Thoracic aorta (tissue), 2 donors: Measurements from ENCODE around the gene HERC2. TPM values are rescaled to one million over a fixed set of nuclear protein-coding genes. Genes with fewer than 3 reads are reported as not detected.

ENCODE experiments used
- ATAC-seq: fragments of 150-250 bp; one replicate; pipeline ENCODE4 v1.8.0; 2017; ENCODE audit warnings: low read depth; ENCODE audit not compliant: insufficient number of reproducible peaks, low FRiP score
- DNase-seq: peaks from one replicate; pipeline ENCODE4 v3.0.0-alpha.2; 2020; ENCODE audit warnings: low spot score
- H3K27ac ChIP-seq, 2 donors: fragments of 200-600 bp; sonication (generic); 1 replicate in 1 of 2; 2 replicates in 1 of 2; pipeline ENCODE4 v1.5.1; 2016; ENCODE audit warnings: mild to moderate bottlenecking in 2 of 2, moderate library complexity in 2 of 2
- H3K27me3 ChIP-seq: fragments of 200-600 bp; sonication (generic); replicated peaks from 2 replicates; pipeline ENCODE4 v1.6.0; 2016; ENCODE audit warnings: mild to moderate bottlenecking; ENCODE audit not compliant: insufficient read depth
- H3K36me3 ChIP-seq: fragments of 200-600 bp; sonication (generic); one replicate; pipeline ENCODE4 v1.5.1; 2016
- H3K4me1 ChIP-seq, 2 donors: fragments of 200-600 bp; sonication (generic); 1 replicate in 1 of 2; 2 replicates in 1 of 2; pipeline versions ENCODE4 v1.5.1 to v1.6.0; 2016; ENCODE audit warnings: low read depth in 2 of 2, mild to moderate bottlenecking in 1 of 2; ENCODE audit not compliant: control insufficient read depth in 1 of 2
- H3K4me3 ChIP-seq: fragments of 200-600 bp; sonication (generic); 2 replicates; pipeline ENCODE4 v1.5.1; 2016; ENCODE audit warnings: mild to moderate bottlenecking
- H3K9me3 ChIP-seq: fragments of 200-600 bp; sonication (generic); 2 replicates; pipeline ENCODE4 v1.5.1; 2016
- total RNA-seq, 2 donors: library from RNA; depleted of rRNA; stranded (reverse); fragments of >200 nt; gene quantifications; one replicate each; pipeline versions ENCODE4 v1.1.0 to v1.2.3, GENCODE V29; 2016
- TF ChIP-seq, protein P1 (sequence below): fragments of 200-600 bp; sonication (generic); IDR thresholded peaks from one replicate; pipeline ENCODE4 v1.5.1; 2019; ENCODE audit warnings: antibody characterized with exemption

The HERC2 gene
- total RNA-seq, 2 donors from 2014 or later = 50.9 to 62.0 TPM

DNA sequence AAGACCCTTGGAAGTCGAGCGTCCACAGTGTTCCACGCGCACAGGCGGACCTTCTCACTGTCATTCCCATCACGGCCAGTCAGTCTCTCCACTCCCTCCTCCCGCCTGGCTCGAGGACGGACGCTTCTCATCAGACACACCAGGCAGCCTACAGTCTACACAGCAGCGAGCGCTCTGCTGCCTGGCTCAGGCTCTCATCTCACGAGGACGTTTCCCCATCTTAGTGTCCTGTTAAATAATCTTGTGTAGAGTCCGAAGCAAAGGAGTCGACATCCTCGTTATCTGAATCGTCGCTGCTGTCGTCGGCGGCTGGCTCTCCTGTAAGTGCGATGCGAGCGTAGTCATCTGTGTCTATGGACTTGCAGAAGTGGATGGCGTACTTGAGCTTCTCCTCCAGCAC, 210.4 kb downstream of the HERC2 start:
- no peaks in the 10 kb centered on the region for H3K27me3 ChIP-seq
- ATAC-seq (no peak), DNase-seq (no peak)
- TF ChIP-seq, protein P1, sequence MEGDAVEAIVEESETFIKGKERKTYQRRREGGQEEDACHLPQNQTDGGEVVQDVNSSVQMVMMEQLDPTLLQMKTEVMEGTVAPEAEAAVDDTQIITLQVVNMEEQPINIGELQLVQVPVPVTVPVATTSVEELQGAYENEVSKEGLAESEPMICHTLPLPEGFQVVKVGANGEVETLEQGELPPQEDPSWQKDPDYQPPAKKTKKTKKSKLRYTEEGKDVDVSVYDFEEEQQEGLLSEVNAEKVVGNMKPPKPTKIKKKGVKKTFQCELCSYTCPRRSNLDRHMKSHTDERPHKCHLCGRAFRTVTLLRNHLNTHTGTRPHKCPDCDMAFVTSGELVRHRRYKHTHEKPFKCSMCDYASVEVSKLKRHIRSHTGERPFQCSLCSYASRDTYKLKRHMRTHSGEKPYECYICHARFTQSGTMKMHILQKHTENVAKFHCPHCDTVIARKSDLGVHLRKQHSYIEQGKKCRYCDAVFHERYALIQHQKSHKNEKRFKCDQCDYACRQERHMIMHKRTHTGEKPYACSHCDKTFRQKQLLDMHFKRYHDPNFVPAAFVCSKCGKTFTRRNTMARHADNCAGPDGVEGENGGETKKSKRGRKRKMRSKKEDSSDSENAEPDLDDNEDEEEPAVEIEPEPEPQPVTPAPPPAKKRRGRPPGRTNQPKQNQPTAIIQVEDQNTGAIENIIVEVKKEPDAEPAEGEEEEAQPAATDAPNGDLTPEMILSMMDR = no peak
- H3K9me3 ChIP-seq = no peaks in the 10 kb centered on the region
- peaks cover 6 to 38% of the 10 kb centered on the region in 2 donors for H3K4me1 ChIP-seq
- H3K36me3 ChIP-seq = peaks cover 41% of the 10 kb centered on the region
- no peak overlapping the region for H3K4me3 ChIP-seq
- H3K27ac ChIP-seq = peak overlapping the region in 1 of 2 donors; percentile 82

DNA sequence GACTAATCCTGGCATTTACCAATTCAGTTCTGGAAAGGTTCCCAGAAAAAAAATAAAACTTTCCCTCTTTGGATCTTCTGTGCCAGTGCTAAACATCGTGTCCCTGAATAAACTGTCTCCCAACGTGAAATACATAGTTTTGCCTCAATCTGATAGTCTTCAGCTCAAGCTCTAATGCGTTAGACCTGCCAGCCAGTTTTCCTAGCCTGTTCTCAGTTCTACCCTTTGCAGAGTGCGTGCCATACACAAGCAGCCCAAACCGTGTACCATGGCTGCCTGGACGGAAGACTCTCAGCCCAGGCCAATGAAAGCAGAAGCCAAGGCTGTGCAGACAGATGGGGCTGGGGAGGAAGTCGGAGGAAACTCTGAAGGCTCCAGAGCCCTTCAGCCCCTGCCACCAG, 211.5 kb downstream of the HERC2 start:
- Histone ChIP-seq H3K4me1 (peaks cover 9 to 43% of the 10 kb centered on the region in 2 donors), H3K4me3 (peak overlapping the region; percentile 16), H3K27me3 (no peaks in the 10 kb centered on the region), H3K9me3 (no peaks in the 10 kb centered on the region), H3K27ac (peak overlapping the region; percentile 78 to 82), H3K36me3 (peaks cover 31% of the 10 kb centered on the region)
- DNase-seq (no peak), ATAC-seq (peak; percentile 53)
- TF ChIP-seq, protein P1 = no peak

DNA sequence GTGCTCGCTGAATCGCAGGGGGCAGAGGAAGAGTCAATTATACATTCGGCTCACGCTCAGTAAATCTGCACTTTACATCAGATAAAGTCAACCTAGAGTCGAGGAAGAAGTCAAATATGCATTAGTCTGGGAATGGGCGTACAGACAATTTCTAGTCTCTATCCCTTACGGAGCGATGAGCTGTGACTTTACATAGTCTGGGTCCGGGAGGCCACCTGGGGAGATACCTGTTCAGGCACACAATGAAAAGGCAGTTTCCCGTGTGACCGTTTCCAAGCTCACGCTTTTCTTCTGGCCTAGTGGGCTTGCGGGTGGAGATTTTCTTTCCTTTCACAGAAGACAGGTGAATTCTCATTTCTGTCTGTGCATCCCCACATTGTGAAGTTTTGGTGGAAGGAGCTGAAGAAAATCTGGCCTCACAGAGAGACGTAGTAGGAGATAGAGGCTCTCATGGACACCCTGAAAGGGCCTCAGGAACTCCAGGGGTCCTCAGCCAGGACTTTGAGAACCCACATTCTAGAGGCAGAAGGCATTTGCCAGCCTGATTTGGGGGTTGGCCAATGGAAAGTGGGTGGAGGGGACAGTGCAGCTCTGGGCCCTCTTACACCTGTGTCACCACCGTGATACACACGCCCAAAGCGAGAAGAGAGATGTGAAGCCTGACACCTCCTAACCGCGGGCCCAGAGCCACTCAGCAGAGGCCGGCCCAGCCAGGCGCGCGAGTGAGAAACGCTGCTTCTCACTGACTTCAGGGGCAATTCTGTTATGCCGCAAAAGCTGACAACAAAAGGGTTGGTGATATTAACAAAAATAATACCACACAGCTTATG, 212.1 kb downstream of the HERC2 start:
- Histone ChIP-seq H3K4me3 (peak overlapping the region; percentile 16), H3K36me3 (peaks cover 25% of the 10 kb centered on the region), H3K9me3 (no peaks in the 10 kb centered on the region), H3K27ac (peak overlapping the region; percentile 78 to 82), H3K4me1 (peaks cover 9 to 43% of the 10 kb centered on the region in 2 donors), H3K27me3 (no peaks in the 10 kb centered on the region)
- DNase-seq (no peak), ATAC-seq (no peak)
- TF ChIP-seq, protein P1 = no peak

DNA sequence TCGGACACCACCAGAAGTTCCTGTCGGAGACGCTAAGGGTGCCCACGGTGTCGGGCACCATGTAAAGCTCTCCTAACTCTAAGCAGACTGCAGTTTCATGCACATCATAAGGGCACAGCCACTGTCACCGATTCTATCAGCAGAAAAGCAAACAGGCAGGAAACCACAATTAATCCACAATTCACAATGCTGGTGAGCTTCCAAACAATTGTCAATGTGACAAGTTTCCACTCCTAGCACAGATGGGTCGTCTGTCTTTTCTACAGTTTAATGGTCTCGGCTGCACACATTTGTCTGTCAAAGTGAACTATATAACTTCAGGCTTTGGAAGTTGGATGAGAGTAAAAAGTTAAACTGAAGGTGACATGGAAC, 214.1 kb downstream of the HERC2 start:
- H3K27ac ChIP-seq = peak overlapping the region; percentile 45 to 90
- ATAC-seq (no peak), DNase-seq (no peak)
- H3K27me3 ChIP-seq = no peaks in the 10 kb centered on the region
- no peaks in the 10 kb centered on the region for H3K9me3 ChIP-seq
- TF ChIP-seq, protein P1 = no peak
- H3K36me3 ChIP-seq = peaks cover 14% of the 10 kb centered on the region
- H3K4me1 ChIP-seq = peaks cover 9 to 43% of the 10 kb centered on the region in 2 donors
- peak overlapping the region; percentile 80 for H3K4me3 ChIP-seq

DNA sequence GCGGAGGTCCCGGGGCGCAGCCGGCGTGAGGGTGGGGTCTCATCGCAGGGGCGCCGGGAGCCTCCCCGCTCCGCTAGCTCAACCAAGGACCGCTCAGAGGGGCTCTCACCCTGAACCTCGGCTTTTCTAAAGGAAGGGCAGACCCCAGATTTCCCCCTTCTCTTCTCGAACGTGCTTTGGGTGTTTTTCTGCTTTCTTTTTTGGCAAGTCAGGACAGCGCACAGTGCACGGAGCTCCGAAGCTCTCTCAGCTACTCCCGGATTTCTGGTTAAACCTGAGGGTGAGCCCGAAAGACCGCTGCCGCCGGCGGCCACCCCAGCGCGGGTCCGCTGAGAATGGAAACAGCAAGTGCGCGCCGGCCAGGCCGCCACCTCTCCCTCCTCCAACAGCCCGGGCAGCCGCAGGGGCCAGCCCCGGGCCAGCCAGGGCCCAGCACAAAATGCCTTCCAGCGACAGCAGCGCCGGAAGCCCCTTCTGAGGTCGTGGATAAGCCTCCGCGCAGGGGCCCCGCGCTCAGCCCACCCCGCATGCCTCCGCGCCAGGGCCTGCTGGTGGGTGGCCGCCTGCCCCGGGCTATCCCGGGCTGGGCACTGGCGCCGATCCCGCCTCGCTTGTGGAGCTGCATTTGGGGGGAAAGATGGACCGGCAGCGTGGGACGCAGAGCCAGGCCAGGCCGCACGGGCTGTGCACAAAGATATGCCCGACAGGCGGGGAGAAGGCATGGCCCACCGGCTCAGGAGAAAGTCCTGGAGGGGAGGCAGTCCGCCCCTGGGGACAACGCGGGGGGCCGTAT, 214.7 kb downstream of the HERC2 start:
- no peak for DNase-seq
- H3K4me1 ChIP-seq = peaks cover 9 to 43% of the 10 kb centered on the region in 2 donors
- no peaks in the 10 kb centered on the region for H3K9me3 ChIP-seq
- no peaks in the 10 kb centered on the region for H3K27me3 ChIP-seq
- H3K27ac ChIP-seq = peak overlapping the region; percentile 45 to 90
- H3K4me3 ChIP-seq = peak overlapping the region; percentile 80
- no peak for ATAC-seq
- H3K36me3 ChIP-seq = peaks cover 8% of the 10 kb centered on the region
- TF ChIP-seq, protein P1 = no peak
